ENCODE results near the gene ST14.

- TF ChIP-seq CTCF (IDR thresholded peaks at IDR 0.05; ENCODE audit: extremely low read depth in 1 of 2, insufficient read depth in 1 of 2, low read depth in 1 of 2, low read length in 2 of 2), result no peak
- no peak for TF ChIP-seq POLR2A (IDR thresholded peaks at IDR 0.05; ENCODE audit: low read depth, low read length)
- no peak for TF ChIP-seq FOS (IDR thresholded peaks at IDR 0.05; ENCODE audit: borderline replicate concordance, insufficient read depth, low read length)
- no peak for TF ChIP-seq MAX (IDR thresholded peaks at IDR 0.05; ENCODE audit: insufficient read depth, insufficient read length)
These were observed 36.1 kb upstream of the ST14 start for GRCh38 chr11:130123414-130124040.
